Myocyte (in vitro differentiated cells): ENCODE data around the gene JAM3. TPM values are rescaled to one million over a fixed set of nuclear protein-coding genes. Genes with fewer than 3 reads are reported as not detected.
"Not testable (repeated sequence)": the region's sequence is repeated elsewhere in the genome, so short reads cannot be mapped to it uniquely, and the experiment has no call there.

Source experiments
- DNase-seq: peaks from one replicate; pipeline ENCODE4 v3.0.0-alpha.2; 2012; ENCODE audit warnings: low read depth
- total RNA-seq: library from RNA; depleted of rRNA; stranded (reverse); fragments of >200 nt; gene quantifications from 2 replicates; pipeline ENCODE4 v1.2.3, GENCODE V29; 2014

Gene JAM3
- total RNA-seq, 1 donor from 2014 or later: 229 TPM

DNA sequence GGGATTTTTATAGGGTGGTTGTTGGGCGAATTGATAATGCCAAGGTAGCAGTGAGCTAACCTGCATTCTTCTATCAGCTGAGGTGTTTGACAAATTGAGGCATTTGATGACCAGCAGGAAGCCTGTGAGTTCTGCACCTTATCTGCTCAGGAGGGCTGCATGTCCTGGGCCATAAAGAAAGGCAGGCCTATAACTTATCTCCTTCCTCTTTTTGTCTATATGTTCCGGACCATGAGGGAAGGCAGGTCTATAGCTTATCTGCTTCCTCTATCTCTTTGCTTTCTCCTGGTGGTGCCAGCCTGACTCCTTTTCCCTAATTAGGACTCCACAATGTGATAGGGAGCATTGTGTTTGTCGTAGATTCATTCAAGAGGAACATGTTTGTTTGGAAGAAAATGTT lies 8.6 kb upstream of the JAM3 start:
- no peak for DNase-seq

DNA sequence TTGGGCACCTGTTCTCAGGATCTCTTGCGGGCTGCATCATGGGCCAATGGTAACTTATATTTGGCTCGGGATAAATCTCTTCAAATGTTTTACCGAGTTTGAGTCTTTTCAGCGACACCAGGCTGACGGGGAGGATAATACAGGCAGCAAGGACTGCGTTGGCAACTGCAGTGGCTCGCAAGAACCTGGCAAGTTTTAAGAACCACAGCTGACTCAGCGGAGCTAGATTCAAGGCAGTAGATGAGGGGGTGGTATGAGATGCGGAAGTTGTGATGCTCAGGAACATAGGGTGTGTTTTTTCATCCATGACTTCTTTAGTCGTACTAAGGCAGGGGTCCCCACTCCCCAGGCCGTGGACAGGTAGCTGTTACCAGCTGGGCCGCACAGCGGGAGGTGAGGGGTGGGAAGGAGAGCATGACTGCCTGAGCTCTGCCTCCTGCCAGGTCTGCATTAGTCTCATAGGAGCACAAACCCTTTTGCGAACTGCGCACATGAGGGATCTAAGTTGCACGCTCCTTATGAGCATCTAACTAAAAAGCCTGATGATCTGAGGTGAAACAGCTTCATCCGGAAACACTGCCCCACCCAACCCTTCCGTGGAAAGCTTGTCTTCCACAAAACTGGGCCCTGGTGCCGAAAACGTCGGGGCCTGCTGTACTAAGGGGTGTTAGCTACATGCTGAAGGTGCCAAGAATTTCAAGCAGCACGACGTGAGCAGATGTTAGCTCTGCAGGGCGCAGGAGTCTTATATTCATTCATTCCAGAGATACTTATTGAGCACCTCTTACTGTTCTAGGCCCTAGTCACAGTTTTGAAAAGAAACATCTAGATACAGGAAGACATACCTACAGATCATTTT lies 6.4 kb upstream of the JAM3 start:
- DNase-seq: no peak

DNA sequence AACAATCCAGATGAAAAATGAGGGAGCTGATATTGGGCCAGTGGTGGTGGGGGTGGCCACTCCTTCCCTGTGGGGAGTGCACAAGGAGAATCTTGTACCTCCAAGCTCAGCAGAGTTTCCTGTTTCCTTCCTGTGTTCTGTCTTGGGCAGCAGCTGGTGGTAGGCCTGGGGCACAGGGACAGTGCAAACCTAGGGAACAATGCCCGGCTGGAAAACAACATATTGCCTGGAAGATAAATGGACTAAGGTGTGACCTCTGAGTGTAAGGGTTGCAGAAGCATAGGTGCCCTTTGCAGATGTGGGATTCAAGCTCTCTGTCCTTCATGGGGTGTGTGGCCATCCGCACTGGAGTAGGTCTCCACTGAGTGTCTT lies 5.8 kb upstream of the JAM3 start:
- DNase-seq: no peak

DNA sequence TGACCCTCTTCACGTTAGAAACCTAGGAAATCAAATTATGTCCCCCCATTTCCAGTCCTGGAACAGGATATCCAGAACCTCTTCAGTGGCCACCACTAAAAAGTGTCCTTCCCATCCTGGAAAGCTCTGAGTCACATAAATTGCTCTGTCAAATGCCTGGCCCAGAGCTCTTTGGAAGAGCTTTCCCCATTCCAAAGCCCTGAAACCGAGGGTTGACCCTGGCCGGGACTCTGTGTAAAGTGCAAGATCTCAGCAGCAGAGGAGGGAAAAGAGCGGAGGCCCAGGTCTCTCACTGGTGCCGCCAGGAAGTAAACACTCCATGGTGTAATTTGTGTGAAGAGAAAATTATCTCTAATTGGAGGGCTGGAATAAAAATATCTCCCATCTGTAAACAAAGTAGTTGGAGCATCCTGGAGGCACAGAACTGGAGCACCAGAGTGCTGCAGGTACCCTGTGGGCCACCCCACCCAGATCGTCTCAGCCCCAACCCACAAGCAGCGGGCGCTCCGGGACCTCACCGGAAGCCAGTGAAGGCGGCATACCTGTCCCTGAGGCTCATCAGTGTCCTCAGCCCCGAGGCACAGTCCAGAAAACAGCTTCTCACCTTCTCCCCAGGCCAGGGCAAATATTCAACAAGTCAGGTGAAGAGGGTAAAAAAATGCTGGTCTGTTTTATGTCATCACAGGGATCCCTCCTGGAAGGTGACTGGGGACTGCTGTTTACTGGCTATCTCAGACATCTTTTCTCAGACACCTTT lies 4.7 kb upstream of the JAM3 start:
- no peak for DNase-seq

DNA sequence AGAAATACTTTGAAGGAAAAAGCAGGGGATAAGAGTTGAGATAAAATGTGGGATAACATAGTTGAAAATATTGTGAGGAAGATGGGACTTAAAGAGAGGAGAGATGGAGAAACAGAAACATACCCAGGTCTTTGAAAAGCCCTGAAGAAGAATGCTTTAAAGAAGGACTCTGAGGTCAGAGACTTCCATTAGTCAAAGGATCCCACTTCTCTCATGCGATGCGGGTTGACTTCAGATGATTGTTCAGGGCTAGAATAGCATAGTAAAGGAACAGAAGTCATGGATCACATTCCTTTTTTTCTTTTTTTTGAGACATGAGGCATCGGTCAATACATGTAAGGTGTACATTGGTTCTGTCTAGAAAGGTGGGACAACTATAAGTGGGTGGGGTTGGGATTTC lies 3.5 kb upstream of the JAM3 start:
- no peak for DNase-seq

DNA sequence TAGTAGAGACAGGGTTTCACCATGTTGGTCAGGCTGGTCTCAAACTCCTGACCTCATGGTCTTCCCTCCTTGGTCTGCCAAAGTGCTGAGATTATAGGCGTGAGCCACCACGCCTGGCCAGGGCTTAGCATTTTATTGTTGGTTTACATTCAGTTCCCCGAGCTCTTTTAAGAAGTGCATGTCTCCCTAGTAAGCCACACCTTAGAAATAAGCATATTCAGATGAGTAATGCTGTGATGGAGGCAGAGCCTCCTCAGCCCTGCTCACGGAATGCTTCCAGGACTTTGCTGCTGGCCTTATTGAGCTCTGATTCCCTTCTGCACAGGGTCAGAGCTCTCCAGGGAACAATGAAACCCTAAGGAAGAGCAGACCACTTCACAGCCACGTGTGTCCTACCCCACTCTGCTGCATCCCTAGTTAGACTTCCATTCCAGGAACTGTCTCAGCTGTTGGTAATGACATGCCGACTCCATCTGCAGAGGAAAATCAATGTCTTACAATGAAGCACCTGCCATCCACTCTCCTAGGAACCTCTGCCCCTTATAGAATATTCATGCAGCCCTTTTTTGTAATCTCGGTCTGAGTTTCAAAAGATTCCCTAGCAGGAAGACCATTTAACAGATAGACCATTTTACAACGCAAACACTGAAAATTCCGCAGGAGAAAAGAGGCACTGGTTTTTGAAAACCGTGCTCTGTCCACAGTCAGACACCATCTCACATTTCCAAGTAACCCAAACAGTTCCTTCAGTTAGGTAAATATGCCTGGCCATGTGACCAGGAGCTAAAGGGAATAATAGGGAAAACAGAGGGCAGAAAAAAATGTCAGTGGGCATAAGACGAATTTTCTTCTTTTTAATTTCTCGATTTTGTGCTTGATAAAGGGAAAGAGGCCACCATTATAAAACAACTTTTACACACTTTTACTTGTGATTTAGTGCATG lies 1.7 kb upstream of the JAM3 start:
- DNase-seq: no peak

DNA sequence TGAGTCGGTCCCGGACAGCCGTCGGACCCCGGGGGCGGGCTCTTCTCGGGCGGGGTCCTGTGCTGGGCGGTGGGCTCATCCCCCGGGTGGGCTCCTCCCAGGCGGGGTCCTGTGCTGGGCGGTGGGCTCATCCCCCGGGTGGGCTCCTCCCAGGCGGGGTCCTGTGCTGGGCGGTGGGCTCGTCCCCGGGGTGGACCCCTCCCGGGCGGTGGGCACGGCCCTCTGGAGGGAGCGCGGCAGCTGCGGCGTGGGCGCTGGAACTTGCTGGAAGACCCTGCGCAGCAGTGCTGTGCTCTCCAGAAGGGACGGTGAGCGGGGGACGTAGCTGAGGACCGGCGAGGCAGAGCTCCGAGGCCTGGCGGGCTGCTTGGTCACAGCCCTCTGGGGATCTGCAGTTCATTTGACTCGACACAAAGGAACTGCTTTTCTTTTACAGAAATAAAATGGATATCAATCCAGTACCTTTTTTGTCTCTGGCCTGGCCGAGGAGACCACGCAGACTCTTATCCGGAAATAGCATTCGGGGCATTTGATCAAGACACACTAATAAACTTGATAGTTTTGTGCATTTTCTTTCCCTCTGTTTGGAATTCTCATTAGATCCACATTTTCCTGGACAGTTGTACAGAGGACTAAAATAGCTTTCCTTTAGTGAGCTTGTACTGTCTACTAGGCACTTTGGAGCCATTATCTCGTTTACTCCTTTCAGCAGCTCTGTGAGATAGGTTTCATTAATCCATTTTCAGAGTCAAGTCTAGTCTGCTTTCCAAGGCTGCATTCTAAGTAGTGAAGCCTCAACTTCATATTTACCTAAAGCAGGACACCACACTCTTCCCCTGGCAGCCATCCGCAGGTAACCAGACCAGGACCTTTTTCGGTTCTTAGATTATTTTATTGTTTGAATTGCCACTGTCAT lies 812 bp downstream of the JAM3 start:
- peak; percentile 49 for DNase-seq

DNA sequence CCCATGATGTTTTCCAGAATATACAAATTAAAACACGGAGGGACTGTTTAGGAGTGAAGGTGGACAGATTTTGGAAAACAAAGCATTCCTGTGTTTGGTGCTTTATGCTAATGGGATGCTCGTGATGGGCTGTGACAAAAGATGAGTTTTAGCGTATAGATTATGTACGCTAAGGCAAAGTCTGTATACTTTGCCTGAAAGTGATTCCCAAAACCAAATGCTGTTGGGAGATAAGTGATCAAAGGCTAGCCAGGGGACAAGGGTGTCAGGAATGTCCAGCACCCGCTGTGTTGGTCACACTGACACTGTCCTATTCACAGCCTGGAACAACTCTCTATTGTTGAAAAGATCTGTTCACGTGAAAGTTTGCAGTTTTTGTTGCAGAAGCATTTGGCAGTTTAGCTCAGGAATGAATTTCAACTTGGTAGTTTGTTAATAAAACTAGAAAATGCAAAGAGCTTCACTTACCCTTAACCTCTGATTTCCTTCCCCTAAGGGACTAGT lies 1.5 kb downstream of the JAM3 start:
- DNase-seq: no peak

DNA sequence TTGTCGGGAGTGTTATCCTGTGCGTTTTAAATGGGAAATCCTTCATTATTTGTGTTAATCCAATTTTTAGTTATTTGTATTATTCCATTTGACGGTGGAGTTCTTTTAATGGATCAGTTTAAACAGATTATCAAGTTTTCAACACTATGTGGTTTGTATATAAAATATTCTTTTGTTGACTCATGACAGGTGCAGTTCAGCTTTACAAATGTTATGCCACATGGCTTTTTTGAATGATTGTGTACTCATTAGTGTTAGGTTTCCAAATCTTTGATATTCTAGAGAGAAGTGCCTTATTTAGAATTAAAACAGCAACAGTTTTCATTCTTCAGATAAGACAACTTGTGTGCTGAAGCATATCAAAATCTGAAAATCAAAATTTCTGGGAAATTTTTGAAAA lies 2.4 kb downstream of the JAM3 start:
- DNase-seq: peak; percentile 40

DNA sequence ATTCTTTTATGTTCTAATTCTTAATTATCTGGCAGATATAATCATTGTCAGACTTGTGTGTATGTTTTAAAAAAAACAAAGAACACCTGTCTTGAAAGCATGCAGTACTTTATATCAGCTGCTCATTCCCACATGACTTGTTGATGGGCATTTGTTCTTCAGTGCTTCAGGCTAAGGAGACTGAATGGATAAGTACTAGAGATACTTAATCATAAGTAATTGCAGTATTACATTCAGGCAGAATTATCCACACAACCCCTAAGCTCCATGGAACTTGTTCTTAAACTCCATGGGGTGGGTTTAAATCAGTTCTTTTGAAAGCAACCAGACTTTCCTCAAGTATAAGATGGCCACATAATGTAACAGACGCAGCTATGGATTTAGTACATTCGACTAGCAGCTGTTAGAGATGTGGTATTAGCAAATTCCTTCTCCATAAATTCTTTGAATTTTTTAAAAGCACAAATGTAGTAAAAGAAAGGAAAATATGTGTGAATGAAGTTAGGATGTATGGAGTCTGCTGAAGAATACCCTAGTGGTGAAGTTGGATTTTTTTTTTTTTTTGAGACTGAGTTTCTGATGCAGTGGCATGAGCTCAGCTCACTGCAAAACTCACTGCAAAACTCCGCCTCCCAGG lies 3.0 kb downstream of the JAM3 start:
- peak; percentile 64 for DNase-seq

DNA sequence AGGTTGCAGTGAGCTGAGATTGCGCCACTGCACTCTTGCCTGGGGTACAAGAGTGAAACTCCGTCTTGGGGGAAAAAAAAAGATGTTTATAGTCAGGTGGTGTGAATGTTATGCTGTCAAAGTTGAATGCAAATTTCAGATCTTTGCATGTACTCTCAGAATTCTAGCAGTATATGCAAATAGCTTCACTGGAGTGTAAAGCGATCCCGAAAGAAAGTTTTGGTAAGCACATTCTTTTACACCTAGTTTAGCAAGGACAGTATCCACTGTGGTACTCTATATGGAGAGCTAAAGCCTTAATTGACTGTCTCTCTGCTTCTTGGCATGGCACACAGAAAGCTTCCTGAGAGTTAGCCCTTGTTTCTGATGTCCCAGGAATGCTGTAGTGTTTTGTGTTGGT lies 4.0 kb downstream of the JAM3 start:
- DNase-seq: no peak

DNA sequence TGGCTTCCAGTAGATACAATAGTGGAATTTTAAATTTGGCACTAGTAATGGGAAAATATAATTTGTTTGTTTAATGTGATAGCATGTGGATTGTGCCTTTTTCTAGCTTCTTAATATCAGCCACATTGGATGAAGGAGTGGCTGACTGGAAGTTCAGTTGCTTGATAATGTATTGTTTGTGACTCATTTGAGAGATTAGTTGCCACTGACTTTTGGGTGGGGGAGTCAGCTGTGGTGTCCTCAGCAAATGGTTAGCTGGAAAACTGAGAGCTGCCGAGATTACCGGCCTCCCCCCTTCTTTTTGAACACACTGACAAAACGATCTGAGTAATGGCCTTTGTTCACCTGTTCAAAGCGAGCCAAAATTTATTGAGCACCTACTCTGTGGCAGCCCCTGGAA lies 5.5 kb downstream of the JAM3 start:
- peak; percentile 81 for DNase-seq

DNA sequence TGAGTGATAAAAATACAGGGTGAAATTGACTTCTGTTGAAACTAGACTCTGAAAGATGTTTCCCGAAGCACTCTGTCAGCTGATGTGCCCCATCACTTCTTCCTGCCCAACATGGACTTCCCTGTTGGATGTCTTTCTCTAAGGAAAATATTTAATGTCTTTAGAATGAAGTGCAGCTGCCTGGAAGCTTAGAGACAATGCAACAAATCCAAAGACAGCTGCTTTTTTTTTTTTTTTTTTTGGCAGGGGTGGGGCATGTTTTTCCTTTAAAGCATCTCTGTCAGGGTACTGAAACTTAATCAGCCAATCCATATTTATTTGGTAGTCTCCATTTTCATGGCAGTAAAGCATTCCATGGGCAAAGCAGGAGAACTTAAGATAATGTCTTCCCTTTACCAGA lies 5.9 kb downstream of the JAM3 start:
- peak; percentile 67 for DNase-seq

DNA sequence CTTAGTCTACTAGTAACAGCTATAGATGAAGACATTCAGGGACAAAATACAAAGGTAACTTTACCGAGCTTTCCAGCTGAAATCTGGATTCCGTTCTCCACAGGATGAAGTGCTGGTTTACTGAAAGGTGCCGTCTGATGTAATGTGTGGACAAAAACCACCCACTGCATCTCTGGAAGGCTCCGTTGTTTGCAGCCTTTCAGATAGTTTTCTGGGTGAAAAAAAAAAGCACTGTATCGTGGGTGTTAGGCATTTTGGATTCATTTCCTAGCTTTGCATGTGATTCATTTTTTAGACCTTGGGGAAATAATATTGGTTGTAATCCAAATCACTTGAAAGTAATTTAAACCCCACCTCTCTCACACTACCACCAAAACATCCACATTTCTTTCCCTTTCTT lies 10.4 kb downstream of the JAM3 start:
- DNase-seq: no peak

DNA sequence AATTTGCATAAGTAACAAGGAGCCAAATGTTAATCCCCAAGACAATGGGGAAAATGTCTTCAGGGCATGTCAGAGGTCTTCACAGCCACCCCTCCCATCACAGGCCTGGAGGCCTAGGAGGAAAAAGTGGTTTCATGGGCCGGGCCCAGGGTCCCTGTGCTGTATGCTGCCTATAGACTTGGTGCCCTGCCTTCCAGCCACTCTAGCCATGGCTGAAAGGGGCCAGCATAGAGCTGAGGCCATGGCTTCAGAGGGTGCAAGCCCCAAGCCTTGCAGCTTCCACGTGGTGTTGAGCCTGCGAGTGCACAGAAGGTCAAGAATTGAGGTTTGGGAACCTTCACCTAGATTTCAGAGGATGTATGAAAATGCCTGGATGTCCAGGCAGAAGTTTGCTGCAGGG lies 12.4 kb downstream of the JAM3 start:
- DNase-seq: not testable (repeated sequence)

DNA sequence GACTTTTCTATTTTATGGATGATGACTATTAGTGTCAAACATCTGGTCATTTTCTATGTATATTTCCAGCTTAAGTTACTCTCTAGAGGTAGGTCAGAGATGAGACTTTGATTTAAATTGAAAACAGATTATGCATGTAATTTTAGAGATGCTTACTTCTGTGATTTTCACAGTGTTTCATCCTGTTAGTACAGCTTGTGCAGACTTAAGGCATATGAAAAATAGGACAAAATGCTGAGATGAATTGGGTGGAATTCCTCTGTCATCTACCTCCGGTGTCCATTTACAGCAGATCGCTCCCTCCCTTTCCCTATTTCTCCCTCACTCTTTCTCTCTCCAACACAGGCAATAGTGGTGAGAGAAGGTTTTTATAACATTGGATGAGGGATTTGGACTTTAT lies 14.1 kb downstream of the JAM3 start:
- no peak for DNase-seq

DNA sequence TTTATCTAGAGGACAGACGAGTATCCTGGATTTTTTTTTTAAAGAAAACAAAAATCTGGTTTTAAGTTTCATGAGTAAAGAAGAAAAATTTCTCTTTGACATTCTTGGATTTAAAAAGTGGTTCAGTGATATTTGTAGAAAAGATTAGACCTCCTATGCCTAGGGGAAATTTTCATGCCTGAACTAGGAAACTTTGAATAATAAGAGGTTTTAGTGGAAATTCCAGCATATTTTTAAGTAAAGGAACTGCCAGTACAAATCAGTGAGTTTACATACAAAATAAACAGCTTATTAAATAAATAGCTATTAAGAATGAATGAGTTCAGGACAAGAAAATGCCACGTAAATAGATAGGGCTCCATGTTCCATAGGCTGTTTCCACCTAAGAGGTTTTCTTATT lies 17.5 kb downstream of the JAM3 start:
- no peak for DNase-seq

DNA sequence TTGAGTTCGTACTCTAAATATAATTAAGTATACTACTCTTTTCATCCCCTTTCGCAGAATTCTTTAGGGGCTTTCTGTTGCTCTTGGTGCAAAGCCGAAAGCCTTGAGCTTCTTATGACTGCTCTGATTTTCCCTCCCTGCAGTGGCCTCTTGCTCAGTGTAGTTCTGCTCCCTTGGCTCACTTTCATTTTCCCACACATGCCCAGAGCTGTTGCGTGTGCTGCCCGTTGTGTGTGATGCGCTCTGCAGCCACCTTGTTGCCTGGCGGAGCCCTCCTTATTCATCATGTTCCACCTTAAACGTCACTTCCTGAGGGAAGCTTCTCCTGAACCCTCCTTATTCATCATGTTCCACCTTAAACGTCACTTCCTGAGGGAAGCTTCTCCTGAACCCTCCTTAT lies 23.1 kb downstream of the JAM3 start:
- not testable (repeated sequence) for DNase-seq

DNA sequence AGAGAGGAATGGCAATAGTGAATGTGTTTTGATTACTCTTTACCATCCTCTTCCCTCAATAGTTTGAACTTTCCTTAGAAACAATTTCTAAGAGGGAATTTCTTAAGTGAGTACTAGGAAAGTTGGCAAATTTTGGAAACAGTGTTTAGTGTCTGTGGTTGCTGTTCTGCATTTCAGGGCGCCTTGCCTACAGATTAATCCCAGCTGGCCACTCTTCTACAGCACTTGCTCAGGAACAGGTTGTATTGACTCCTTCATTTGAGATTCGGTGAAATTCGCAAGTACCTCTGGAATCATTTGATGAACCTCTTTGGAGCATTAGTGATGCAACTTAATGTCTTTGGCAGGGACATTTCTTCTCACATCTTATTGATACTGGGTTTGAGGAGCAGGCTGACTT lies 28.3 kb downstream of the JAM3 start:
- DNase-seq: no peak
